Gastroesophageal sphincter (tissue), 3 donors: ENCODE results near the gene ENOSF1.

Experiments used
- POLR2A ChIP-seq, 2 donors: fragments of 450-650 bp; IDR thresholded peaks; one replicate each; pipeline ENCODE4 v1.6.1; 2017; ENCODE audit warnings: antibody characterized with exemption in 2 of 2, mild to moderate bottlenecking in 2 of 2, moderate library complexity in 1 of 2
- POLR2AphosphoS5 ChIP-seq: sonication (generic); formaldehyde crosslinking; IDR thresholded peaks from one replicate; pipeline ENCODE4 v1.6.1; 2017; ENCODE audit warnings: antibody characterized with exemption
- TF ChIP-seq, protein P1 (sequence below), 4 experiments: fragments of 200-600 bp in 2 of 4; fragments of 450-650 bp in 2 of 4; sonication (generic) in 1 of 4; IDR thresholded peaks; one replicate each; pipeline ENCODE4 v1.5.1; 2017 to 2019; ENCODE audit warnings: antibody characterized with exemption in 4 of 4, mild to moderate bottlenecking in 2 of 4, moderate library complexity in 2 of 4

DNA sequence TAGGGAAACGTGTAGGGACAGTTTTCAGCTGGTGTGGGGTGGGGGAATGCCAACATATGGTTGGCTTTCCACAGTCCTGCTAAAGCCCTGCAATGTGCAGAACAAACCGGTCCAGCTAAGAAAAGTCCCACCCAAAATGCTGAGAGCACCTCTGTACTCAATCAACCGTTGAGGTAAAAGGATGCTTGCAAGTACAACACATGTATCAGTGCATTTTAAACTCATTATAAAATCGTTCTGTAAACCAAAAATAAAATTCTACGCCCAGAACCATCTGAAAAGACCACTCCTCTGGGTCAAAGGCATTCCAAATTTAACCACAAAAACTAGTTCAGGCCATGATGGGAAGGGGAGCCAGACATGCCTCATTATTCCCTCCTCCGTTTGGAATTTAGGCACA lies 57.0 kb downstream of the ENOSF1 start:
- no peak for TF ChIP-seq POLR2AphosphoS5
- TF ChIP-seq, protein P1, sequence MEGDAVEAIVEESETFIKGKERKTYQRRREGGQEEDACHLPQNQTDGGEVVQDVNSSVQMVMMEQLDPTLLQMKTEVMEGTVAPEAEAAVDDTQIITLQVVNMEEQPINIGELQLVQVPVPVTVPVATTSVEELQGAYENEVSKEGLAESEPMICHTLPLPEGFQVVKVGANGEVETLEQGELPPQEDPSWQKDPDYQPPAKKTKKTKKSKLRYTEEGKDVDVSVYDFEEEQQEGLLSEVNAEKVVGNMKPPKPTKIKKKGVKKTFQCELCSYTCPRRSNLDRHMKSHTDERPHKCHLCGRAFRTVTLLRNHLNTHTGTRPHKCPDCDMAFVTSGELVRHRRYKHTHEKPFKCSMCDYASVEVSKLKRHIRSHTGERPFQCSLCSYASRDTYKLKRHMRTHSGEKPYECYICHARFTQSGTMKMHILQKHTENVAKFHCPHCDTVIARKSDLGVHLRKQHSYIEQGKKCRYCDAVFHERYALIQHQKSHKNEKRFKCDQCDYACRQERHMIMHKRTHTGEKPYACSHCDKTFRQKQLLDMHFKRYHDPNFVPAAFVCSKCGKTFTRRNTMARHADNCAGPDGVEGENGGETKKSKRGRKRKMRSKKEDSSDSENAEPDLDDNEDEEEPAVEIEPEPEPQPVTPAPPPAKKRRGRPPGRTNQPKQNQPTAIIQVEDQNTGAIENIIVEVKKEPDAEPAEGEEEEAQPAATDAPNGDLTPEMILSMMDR (IDR thresholded peaks at IDR 0.05): no peak
- TF ChIP-seq POLR2A (IDR thresholded peaks at IDR 0.05): no peak
